Measurements from ENCODE around the gene SLC6A19. TPM values are rescaled to one million over a fixed set of nuclear protein-coding genes. Genes with fewer than 3 reads are reported as not detected.

The SLC6A19 gene
- total and polyA plus RNA-seq, 9 of the 15 experiments (the other 6 are each of a cell fraction or from before 2014, with no cell fraction given), result 0.03 to 1.6 (median 0.59) TPM

DNA sequence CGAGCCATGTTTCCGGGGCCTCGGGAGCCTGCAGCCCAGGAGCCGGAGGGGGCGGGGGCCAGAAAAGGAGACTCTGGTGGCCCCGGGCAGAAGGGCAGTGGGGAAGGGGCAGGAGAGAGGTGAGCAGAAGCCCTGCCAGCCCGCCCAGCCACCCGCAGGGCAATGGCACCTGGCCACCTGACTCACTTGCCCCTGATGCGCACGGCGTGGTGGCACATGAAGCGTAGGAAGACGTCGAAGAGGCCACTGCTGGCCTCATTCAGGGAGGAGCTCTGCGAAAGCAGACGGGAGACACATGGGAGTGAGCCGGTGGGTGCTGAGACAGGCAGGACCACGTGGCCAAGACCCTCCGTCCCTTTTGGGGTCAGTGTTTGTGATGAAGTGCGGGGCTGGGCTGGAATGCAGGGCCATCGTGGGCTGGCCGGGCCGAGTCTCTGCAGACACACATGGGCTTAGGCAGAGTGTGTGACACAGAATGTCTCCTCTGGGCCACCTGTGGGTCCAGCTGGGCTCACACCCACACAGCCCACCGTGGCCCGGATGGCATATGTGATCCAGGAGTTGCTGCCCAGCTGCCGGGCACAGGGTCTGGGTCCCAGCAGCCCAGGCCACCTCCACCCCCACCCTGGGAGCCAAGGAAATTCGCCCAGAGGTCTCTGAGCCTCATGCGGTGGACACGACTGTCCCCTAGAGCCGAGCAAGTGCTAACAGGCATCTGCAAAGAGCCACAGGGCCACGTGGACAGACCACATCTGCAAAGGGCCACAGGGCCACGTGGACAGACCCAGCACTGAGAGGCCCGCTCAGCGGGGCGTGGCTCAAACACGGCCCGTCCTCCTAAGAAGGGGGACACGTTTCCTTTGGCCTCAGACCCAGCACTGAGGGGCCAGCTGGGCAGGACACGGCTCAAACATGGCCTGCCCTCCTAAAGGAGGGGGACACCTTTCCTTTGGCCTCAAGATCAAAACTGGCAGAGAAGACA lies 69.8 kb downstream of the SLC6A19 start (continued):
- TF ChIP-seq, protein P1, sequence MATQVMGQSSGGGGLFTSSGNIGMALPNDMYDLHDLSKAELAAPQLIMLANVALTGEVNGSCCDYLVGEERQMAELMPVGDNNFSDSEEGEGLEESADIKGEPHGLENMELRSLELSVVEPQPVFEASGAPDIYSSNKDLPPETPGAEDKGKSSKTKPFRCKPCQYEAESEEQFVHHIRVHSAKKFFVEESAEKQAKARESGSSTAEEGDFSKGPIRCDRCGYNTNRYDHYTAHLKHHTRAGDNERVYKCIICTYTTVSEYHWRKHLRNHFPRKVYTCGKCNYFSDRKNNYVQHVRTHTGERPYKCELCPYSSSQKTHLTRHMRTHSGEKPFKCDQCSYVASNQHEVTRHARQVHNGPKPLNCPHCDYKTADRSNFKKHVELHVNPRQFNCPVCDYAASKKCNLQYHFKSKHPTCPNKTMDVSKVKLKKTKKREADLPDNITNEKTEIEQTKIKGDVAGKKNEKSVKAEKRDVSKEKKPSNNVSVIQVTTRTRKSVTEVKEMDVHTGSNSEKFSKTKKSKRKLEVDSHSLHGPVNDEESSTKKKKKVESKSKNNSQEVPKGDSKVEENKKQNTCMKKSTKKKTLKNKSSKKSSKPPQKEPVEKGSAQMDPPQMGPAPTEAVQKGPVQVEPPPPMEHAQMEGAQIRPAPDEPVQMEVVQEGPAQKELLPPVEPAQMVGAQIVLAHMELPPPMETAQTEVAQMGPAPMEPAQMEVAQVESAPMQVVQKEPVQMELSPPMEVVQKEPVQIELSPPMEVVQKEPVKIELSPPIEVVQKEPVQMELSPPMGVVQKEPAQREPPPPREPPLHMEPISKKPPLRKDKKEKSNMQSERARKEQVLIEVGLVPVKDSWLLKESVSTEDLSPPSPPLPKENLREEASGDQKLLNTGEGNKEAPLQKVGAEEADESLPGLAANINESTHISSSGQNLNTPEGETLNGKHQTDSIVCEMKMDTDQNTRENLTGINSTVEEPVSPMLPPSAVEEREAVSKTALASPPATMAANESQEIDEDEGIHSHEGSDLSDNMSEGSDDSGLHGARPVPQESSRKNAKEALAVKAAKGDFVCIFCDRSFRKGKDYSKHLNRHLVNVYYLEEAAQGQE (IDR thresholded peaks at IDR 0.05; ENCODE audit: borderline replicate concordance), result no peak
- TF ChIP-seq, protein P1 (CRISPR knock-in tag; IDR thresholded peaks at IDR 0.05; ENCODE audit: low read depth), result no peak
- TF ChIP-seq ZNF140 (CRISPR knock-in tag; IDR thresholded peaks at IDR 0.05), result no peak
- TF ChIP-seq, protein P2, sequence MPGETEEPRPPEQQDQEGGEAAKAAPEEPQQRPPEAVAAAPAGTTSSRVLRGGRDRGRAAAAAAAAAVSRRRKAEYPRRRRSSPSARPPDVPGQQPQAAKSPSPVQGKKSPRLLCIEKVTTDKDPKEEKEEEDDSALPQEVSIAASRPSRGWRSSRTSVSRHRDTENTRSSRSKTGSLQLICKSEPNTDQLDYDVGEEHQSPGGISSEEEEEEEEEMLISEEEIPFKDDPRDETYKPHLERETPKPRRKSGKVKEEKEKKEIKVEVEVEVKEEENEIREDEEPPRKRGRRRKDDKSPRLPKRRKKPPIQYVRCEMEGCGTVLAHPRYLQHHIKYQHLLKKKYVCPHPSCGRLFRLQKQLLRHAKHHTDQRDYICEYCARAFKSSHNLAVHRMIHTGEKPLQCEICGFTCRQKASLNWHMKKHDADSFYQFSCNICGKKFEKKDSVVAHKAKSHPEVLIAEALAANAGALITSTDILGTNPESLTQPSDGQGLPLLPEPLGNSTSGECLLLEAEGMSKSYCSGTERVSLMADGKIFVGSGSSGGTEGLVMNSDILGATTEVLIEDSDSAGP (CRISPR knock-in tag; IDR thresholded peaks at IDR 0.05), result no peak
- TF ChIP-seq, protein P3, sequence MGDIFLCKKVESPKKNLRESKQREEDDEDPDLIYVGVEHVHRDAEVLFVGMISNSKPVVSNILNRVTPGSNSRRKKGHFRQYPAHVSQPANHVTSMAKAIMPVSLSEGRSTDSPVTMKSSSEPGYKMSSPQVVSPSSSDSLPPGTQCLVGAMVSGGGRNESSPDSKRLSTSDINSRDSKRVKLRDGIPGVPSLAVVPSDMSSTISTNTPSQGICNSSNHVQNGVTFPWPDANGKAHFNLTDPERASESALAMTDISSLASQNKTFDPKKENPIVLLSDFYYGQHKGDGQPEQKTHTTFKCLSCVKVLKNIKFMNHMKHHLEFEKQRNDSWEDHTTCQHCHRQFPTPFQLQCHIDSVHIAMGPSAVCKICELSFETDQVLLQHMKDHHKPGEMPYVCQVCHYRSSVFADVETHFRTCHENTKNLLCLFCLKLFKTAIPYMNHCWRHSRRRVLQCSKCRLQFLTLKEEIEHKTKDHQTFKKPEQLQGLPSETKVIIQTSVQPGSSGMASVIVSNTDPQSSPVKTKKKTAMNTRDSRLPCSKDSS (IDR thresholded peaks at IDR 0.05; ENCODE audit: low read depth, partially characterized antibody), result no peak

All from K562 (cell line).